Gastrocnemius medialis (tissue), 4 donors: ENCODE measurements around the gene LCLAT1.

Experiments used
- POLR2A ChIP-seq, 2 donors: fragments of 450-650 bp; IDR thresholded peaks; one replicate each; pipeline ENCODE4 v1.6.1; 2017; ENCODE audit warnings: antibody characterized with exemption in 2 of 2, mild to moderate bottlenecking in 2 of 2, moderate library complexity in 2 of 2
- TF ChIP-seq, protein P1 (sequence below), 5 experiments: fragments of 450-650 bp in 3 of 5; fragments of 200-600 bp in 2 of 5; sonication (generic) in 2 of 5; IDR thresholded peaks in 4 of 5; conservative IDR thresholded peaks in 1 of 5; 1 replicate in 4 of 5; 2 replicates in 1 of 5; pipeline ENCODE4 v1.5.1; 2016 to 2019; ENCODE audit warnings: antibody characterized with exemption in 5 of 5, mild to moderate bottlenecking in 3 of 5, moderate library complexity in 3 of 5

DNA sequence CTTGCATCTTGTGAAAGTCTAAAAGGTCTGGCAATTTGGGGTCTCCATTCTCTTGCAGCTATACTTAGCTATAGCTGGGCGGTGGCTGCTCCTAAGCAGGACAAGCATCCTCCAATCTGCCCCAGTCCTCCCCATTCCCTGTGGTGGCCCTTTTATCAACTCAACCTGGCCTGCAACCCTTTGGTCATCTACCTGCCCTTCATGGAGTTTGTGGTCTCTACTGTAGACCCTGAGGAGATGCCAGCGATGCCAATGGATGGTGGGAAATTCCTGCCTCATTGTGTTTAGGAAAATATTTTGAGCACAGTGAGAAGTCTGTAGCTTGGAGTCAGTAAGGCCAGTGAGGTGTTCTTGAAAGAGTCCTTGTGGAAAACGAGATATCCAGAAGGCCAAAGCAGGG is 216.8 kb downstream of the LCLAT1 start:
- TF ChIP-seq, protein P1, sequence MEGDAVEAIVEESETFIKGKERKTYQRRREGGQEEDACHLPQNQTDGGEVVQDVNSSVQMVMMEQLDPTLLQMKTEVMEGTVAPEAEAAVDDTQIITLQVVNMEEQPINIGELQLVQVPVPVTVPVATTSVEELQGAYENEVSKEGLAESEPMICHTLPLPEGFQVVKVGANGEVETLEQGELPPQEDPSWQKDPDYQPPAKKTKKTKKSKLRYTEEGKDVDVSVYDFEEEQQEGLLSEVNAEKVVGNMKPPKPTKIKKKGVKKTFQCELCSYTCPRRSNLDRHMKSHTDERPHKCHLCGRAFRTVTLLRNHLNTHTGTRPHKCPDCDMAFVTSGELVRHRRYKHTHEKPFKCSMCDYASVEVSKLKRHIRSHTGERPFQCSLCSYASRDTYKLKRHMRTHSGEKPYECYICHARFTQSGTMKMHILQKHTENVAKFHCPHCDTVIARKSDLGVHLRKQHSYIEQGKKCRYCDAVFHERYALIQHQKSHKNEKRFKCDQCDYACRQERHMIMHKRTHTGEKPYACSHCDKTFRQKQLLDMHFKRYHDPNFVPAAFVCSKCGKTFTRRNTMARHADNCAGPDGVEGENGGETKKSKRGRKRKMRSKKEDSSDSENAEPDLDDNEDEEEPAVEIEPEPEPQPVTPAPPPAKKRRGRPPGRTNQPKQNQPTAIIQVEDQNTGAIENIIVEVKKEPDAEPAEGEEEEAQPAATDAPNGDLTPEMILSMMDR (IDR thresholded peaks at IDR 0.05 in 4 of 5, conservative IDR thresholded peaks at IDR 0.05 in 1 of 5) = no peak
- TF ChIP-seq POLR2A (IDR thresholded peaks at IDR 0.05) = no peak
